GM18526 (cell line): Measurements from ENCODE around the gene FUT3.

Source experiments
- POLR2A ChIP-seq: IDR thresholded peaks from 3 replicates; pipeline ENCODE4 v1.6.1; 2011; ENCODE audit not compliant: insufficient read length; ENCODE audit errors: extremely low read depth

The FUT3 gene

GRCh38 chr19:5800361-5801270, 50.6 kb downstream of the FUT3 start:
- TF ChIP-seq POLR2A = no peak

DNA sequence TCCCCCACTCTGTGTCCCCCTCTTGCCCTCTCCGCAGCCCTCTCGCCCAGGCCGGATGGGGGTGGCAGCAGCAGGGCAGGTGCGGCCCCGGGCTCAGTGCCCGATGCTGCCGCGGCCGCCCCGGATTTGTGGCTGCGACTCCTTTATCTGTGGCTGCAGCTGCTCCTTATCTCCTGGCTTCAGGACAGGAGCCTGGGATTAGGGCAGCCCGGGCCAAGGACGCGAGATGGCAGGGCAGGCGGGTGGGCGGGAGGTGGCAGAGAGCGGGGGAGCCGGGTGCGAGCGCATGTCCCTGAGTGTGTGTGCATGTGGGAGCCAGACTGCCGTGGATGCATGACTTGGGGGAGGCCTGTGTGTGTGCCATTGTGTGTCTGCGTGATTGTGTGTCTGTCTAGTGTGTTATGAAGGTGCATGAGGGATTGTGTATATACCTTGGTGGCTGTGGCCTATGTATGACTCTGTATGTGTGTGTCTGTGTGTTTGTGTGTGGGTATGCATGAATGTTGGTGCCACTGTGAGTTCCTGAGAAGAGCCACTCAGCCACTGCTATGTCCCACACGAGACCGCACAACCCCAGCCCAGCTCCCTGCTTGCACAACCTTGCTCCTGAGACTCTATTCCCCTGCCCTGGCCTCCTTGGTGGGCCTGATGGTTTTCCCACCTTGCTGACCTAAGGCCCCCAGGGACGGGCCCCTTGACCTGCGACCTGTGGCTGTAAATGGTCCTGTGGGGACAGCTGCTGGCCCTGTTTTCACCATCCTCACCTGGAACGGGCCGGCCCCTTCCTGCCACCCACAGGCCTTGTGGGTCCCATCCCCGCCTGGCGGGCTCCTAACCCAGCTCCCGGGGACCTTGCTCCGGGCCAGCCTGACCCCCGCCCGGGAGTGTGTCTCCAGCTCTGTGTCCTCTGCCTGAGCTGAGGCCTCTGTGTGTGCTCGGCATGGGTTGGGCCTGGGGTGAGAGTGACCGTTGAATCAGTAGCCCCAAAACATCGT, 51.7 kb downstream of the FUT3 start:
- no peak for TF ChIP-seq POLR2A

- no peak for TF ChIP-seq POLR2A
Observed at GRCh38 chr19:5798244-5798643, 53.0 kb downstream of the FUT3 start.

GRCh38 chr19:5795382-5795919, 55.8 kb downstream of the FUT3 start:
- TF ChIP-seq POLR2A = no peak

GRCh38 chr19:5793188-5793587, 58.1 kb downstream of the FUT3 start:
- TF ChIP-seq POLR2A = no peak
